GM19397 (cell line): ENCODE measurements around the gene TAS2R60.
"Not testable (repeated sequence)": the region's sequence is repeated elsewhere in the genome, so short reads cannot be mapped to it uniquely, and the experiment has no call there.

Source experiments
- ATAC-seq: cut with Tn5 transposase; IDR thresholded peaks from one replicate; pipeline ENCODE4 v1.9.1; 2021; ENCODE audit warnings: mild to moderate bottlenecking, moderate library complexity; ENCODE audit not compliant: unreplicated experiment

TAS2R60 gene

DNA sequence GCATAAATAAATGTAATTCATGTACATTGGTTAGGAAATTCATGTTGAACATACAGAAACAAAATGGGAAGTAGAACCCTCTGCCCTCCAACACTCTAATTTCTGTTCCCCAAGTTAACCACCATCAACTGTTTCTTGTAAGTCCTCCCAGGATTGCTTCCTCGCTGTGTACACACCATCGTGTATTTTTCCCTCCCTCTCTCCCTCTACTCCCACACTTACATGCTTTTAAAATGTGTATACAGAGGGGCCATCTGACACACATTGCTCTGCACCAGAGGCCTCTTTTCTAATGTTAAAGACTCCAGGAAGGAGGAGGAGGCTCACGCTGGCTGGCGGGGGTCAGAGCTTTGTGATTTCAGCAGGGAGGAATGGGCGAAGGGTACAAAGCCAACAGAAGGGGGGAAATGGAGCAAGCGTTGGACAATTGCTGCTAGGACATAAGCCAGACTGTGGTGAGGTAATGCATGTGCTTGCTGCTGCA, 32.7 kb upstream of the TAS2R60 start:
- no peak for ATAC-seq

GRCh38 chr7:143411976-143412708, 31.1 kb upstream of the TAS2R60 start:
- no peak for ATAC-seq

GRCh38 chr7:143413123-143413522, 30.1 kb upstream of the TAS2R60 start:
- ATAC-seq: no peak

DNA sequence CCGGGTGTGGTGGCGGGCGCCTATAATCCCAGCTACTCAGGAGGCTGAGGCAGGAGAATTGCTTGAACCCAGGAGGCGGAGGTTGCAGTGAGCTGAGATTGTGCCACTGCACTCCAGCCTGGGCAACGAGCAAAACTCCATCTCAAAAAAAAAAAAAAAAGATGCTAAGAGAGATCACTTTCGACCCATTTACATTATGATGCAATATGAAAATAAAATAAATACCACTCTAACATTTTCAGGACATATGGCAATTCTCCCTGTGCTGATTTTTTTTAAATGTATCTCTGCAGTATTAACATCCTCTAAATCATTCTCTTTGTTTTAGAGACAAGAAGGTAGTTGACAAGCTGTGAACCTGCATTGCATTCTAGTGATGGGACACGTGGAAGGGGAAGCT, 28.0 kb upstream of the TAS2R60 start:
- ATAC-seq: not testable (repeated sequence)

GRCh38 chr7:143415742-143416397, 27.4 kb upstream of the TAS2R60 start:
- no peak for ATAC-seq

DNA sequence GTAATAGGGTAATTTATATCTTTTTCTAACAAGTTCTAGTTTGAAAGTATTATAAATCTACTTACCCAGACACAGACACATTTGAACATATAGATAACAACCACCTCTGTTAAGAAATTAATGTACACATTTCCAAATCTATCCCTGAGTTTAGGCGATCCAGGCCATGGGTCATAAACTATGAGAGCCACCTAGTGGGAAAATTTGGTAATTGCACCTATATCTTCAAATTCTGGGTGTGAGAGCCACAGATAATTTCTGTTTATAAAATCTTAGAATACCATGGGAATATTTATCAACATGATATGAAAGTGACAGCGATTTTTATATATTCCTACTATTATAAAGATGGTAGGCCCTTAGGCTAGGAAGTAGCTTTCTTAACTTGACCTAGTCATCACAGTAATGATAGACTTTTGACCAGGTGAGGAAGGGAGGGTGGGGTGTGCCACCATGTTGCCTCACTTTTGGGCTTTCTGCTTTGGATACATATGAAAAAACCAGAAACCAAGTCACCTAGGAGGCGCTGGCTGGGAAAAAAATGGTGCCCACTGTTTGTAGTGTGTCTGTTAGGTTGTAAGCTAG, 26.6 kb upstream of the TAS2R60 start:
- no peak for ATAC-seq

DNA sequence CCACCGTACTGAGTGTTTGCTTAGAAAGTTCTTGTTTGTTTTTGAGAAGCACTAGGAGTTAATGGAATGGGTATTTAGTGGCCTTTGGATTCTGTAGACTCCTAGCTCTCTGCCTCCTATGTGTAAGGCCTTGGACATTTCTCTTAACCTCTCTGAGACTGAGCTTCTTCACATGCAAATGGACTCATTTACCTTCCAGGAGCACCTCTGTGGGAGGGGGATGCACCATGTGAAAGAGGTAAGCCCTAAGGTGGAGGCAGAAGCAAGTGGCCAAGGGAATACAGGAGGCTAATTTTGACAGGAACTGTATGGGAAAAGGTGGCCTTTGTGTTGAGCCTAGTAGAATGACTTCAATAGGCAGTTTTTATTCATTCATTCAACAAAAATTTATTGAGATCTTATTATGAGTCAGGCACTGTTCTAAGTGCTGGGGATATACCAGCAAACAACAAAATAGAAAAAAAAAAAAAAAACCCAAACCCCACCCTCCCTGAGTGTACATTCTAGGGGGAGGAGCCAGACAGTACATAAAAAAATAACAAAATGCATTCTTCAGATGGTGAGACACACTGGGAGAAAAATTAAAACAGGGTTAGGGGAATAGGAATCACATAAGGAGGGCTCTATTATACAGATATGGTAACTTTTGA, 25.4 kb upstream of the TAS2R60 start:
- no peak for ATAC-seq

DNA sequence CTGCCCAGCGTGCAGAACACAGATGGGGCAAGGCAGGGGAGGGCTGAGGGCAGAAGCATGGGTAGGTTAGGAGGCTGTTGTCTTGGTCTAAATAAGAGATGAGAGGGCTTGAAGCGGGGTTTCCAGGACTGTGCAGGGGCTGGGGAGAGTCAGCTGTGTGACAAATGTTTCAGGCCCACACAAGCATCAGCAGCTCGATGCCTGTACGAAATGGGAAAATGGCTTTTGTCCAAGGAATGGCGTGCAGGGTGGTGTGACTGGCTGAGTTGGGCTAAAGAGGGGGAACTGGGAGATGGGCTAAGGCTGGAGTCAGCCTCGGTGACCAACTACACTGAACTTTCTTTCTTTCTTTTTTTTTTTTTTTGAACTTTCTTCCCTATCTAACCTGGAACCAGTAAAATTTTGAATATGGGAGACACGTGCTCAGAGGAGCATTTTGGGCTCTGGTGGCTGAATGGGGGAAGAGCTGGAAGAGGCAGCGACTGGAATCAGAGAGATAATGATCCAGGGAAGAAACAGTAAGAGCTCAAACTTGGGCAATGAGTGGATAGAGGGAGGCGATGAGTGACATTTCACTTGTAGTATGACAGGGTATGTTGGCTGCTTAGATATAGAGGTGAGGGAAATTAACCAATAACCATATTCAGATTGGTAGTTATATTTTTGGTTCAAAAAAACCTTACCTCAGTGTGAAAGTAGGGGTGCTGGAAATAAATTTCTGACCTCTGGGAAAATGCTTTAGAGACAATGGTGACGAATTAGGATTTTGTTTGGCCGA, 24.4 kb upstream of the TAS2R60 start:
- ATAC-seq: no peak

DNA sequence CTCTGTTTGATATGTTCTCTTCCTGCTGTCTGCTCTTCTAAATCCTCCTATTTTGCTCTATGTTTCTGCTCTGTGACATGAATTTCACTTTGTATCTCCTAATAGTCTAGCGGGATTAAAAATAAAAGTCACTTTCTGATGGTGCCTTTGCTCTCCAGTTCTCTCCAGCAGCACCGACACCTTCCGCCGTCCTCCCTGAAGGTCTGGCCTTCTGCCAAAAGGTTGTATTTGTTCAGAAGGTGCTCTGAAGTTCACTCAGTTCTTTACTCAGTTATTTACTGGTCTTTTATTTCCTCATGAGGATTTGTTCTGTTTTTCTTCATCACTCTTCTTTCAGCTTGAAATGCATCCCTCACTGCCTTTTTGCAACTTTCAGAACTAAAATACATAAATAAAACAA, 23.4 kb upstream of the TAS2R60 start:
- ATAC-seq: no peak

DNA sequence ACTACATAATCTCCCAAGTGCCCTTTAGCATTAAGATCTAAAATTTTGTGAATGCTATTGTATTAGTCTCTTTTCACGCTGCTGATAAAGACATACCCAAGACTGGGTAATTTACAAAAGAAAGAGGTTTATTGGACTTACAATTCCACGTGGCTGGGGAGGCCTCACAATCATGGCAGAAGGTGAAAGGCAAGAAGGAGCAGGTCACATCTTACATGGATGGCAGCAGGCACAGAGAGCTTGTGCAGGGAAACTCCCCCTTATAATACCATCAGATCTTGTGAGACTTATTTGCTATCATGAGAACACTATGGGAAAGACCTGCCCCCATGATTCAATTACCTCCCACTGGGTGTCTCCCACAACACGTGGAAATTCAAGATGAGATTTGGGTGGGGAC, 22.6 kb upstream of the TAS2R60 start:
- ATAC-seq: not testable (repeated sequence)

GRCh38 chr7:143422033-143422432, 21.2 kb upstream of the TAS2R60 start:
- no peak for ATAC-seq

GRCh38 chr7:143424476-143424875, 18.8 kb upstream of the TAS2R60 start:
- not testable (repeated sequence) for ATAC-seq

DNA sequence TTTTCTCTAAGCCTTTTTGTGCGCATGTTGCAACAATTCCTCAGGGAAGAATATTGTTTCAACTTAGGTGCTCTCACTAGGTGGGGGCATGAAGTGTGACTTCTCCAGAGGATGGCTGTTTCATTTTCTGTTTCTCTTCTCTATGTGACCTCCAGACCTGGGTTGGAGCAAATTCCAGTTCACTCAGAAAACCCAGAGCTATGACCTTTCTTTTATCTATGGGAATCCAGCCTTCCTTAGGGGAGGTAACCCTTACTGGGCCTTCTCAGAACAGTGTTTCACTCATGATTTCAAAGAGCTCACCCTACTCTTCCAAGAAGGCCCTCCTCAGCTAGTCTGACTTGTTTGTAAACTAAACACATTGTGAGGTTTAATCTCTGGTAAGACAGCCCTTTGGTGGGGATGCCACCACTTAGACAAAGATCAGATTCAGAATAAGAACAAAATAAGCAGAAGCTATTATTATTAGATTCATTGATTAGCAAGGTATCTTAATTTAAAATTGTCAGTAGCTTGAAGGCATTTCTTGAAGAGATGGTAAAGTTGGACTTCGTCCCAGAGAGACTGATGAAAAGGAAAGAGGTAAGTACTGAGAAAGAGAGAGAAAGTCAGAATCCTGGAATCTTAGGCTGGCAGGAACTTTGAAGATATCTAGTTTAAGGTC, 16.6 kb upstream of the TAS2R60 start:
- no peak for ATAC-seq

DNA sequence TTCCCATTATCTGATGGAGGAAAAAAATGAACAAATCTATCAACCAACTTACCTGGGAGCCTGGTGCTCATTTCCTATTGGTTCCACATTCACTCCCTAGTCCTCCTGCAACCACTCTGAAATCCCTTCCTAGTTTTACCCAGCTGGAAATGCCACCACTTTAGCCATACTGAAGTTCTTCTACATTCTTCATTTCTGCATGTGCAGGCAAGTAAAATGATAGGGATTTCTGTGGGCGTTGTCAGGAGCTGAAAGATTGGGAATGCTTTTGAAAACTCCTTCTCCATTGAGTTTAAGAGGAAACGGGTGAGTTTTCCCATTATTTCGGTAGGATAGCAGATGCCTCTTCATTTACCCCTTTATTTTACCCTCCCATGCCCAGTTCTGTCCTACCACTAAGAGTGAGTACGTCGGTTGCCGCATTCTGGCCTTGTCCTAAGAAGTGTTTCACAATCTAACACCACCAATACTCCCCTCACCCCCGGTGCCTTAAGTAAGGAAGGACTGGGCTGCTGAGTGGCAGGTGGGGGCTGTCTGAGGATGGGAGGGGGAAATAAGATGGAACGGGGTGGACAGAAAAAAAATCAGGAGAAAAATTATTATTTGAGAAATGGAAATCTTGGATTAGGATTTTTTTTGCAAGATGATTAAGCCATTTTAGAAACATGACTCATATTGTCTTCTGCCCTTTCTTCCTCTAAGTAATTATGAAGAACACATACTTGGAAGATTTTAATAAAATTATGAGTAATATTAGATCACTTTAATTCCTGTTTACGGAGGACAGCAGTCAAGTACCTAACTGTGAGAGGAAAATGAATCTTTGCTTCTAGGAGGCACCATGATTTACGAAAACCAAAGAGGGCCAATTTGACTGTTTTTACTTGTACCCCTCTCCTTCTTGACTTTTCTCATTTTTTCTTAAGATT, 13.2 kb upstream of the TAS2R60 start:
- no peak for ATAC-seq

- no peak for ATAC-seq
These were observed 12.1 kb upstream of the TAS2R60 start for GRCh38 chr7:143431109-143431508.

DNA sequence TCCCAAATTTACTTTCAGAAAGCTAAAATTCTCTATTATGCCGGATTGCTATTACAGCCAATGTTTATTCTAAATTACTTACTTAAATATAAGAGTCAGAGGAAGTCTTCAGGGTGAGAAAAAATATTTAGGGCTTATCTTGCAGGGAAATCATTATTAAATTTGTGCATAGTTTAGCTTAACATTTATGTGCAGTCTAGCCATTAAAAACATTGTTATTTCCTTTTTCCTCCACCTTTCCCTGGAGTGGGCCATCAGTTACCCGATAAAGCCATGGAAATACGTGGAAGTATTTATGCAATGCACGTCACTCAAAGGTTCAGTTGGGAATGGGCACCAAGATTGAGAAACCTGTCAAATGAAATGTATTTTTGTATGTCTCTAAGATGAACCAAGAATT, 9.5 kb upstream of the TAS2R60 start:
- no peak for ATAC-seq

GRCh38 chr7:143434660-143435059, 8.6 kb upstream of the TAS2R60 start:
- no peak for ATAC-seq

GRCh38 chr7:143435266-143435665, 8.0 kb upstream of the TAS2R60 start:
- ATAC-seq: no peak

GRCh38 chr7:143436325-143436946, 6.8 kb upstream of the TAS2R60 start:
- ATAC-seq: peak; percentile 87
